Cardiac fibroblast (primary cell): ENCODE results near the gene SULF2.

ENCODE experiments used
- DNase-seq, 2 donors: peaks; one replicate each; pipeline versions ENCODE4 v3.0.0 to v3.0.0-alpha.2; 2010; ENCODE audit warnings: low read depth in 2 of 2
- H3K4me3 ChIP-seq, 2 donors: replicated peaks in 1 of 2; 1 replicate in 1 of 2; 2 replicates in 1 of 2; pipeline ENCODE4 v1.5.1; 2011; ENCODE audit warnings: low read depth in 2 of 2, low read length in 2 of 2, mild to moderate bottlenecking in 2 of 2, moderate library complexity in 1 of 2
- CTCF ChIP-seq: IDR thresholded peaks from one replicate; pipeline ENCODE4 v1.5.1; 2011; ENCODE audit warnings: low read depth, mild to moderate bottlenecking, low read length, inconsistent platforms

SULF2 gene

DNA sequence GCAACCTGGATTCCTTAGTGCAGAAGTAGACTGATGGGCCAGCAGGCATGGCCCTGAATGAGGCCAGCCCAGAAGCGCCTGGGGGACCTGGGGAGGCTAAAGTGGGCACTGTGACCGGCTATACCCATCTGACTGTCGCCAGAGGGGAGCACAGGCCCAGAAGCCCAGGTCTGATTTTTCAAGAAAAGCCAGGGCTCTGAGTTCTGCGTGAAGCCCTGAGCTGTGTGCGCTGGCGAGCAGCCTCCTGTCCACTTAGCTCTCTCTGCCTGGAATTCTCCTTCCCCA lies 111.7 kb downstream of the SULF2 start:
- no peak for DNase-seq
- TF ChIP-seq CTCF = no peak
- H3K4me3 ChIP-seq = no peak overlapping the region

GRCh38 chr20:47672886-47673670 lies 112.2 kb downstream of the SULF2 start:
- no peak for DNase-seq
- no peak overlapping the region for H3K4me3 ChIP-seq
- TF ChIP-seq CTCF = no peak

DNA sequence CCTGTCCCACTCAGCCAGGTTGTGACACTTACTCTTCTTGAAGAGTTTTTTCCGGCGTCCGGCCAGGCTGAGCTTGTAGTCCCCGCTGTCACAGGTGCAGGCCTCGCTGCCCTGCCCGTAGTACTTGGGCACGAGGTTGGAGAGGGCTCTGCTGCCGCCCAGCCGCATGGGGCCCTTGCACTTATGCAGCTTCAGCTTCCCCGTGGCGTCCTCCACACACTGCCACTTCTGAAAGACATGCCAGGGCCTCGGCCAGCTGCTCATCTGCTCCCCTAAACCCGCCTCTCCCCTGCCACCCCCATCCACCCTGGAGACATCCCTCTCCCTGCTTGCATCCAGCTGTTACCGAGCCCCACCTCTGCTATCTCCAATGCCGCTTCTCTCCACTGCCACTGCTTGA lies 113.1 kb downstream of the SULF2 start:
- H3K4me3 ChIP-seq = no peak overlapping the region
- no peak for DNase-seq
- no peak for TF ChIP-seq CTCF

DNA sequence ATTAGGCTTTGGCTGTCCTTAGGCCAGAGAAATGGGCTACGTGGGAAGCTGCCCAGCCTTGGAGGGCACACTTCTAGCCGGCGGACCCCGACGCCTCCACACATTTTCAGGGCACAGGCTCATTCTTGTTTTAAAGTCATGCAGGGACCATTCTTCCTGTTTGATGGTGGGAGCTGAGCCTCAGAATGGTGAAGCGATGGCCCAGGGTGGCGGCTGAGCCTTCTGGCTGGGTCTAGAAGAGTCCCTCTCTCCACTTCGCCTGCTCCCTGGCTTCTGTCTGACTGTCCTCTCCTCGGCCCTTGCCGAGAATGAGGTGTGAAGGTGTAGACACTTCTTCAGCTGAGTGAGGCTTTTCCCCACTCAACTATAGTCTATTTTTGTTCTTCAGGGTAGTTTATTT lies 114.4 kb downstream of the SULF2 start:
- H3K4me3 ChIP-seq = no peak overlapping the region
- no peak for DNase-seq
- TF ChIP-seq CTCF = no peak

DNA sequence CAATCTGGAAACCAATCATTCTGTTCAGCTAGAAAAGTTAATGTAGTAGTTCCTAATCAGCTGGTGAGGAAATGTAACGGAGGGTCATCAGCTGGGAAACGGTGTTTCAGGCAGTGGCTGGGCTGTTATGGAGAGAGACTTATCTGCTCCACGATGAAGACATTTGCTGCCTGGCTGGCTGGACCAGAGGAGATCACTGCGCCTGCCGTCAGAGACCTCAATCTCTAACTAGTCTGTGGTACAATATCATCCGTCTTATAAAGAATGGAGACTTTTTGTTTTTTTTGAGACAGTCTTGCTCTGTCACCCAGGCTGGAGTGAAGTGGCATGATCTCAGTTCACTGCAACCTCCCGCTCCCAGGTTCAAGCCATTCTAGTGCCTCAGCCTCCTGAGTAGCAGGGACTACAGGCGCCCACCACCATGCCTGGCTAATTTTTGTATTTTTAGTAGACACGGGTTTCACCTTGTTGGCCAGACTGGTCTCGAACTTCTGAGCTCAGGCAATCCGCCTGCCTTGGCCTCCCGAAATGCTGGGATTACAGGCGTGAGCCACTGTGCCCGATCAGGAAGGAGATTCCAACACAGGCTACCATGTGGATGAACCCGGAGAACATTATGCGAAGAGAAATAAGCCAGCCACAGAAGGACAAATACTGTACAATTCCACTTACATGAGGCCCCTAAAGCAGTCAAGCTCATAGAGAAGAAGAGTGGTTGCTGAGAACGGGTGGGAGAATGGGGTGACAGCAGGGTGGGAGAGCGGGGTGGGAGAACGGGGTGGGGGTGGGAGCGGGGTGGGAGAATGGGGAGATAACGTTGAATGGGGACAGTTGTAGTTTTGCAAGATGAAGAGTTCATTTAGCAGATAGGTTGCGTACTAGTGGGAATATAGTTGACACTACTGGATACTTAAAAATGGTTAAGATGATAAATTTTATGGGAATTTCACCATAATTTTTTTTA lies 115.1 kb downstream of the SULF2 start:
- TF ChIP-seq CTCF = no peak
- no peak overlapping the region for H3K4me3 ChIP-seq
- DNase-seq = no peak

DNA sequence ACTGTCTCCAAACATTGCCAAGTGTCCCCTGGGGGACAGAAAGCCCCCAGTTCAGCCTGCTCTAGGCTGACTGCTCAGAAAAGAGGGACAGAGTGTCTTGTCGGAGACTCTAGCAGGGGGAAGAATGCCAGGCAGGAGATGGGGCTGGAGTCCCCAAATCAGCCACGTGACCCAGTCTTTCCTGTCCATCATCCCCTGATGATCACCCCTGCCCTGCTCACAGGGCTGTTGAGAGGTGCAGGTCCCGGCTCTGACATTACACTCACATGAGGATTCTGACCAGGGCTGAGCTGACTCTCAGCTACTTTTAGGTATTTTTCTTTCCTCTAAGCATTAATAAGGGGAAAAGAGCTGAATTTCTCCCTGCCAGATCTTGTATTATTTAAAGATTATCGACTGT lies 115.8 kb downstream of the SULF2 start:
- no peak overlapping the region for H3K4me3 ChIP-seq
- DNase-seq = no peak
- no peak for TF ChIP-seq CTCF

- no peak overlapping the region for H3K4me3 ChIP-seq
- no peak for DNase-seq
- no peak for TF ChIP-seq CTCF
Observed at GRCh38 chr20:47669152-47669425, 116.2 kb downstream of the SULF2 start.
